Measurements from ENCODE around the gene LCORL.

The LCORL gene

DNA sequence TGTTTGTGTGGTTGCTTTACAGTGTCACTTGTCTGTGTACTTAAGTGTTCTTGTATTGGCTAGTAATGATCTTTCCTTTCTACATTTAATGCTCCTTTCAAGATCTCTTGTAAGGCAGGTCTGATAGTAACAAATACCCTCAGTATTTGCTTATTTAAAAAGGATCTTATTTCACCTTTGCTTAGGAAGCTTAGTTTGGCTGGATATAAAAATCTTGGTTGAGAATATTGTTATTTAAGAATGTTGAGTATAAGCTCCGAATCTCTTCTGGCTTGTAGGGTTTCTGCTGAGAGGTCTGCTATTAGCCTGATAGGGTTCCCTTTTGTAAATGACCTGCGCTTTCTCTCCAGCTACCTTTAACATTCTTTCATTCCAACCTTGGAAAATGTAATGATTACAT, 35.7 kb downstream of the LCORL start:
- TF ChIP-seq CTCF (IDR thresholded peaks at IDR 0.05) (no peak), ZFX (IDR thresholded peaks at IDR 0.05; ENCODE audit: borderline replicate concordance) (no peak)
- H3K27ac ChIP-seq: no peak overlapping the region

- no peak overlapping the region for H3K27ac ChIP-seq
- TF ChIP-seq CTCF (IDR thresholded peaks at IDR 0.05) (no peak), ZFX (IDR thresholded peaks at IDR 0.05; ENCODE audit: borderline replicate concordance) (no peak)
Observed at GRCh38 chr4:17981063-17981462, 40.5 kb downstream of the LCORL start.

DNA sequence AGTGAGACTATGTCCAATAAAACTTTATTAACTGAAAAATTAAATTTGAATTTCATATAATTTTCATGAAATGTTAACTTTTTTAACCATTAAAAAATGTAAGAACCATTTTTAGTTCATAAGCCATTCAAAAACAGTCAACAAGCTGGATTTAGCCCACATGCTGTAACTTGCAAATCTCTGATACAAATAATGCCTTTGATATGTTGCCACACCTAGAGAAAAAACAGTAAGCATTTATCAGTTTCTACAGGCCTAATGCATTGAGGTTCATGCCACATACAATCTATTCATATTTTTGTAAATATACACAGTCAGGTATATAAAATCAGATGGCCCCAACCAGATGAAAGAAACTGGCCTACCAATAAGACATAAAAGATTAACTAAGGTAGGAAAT, 52.8 kb downstream of the LCORL start:
- TF ChIP-seq ZFX (IDR thresholded peaks at IDR 0.05; ENCODE audit: borderline replicate concordance) (no peak), CTCF (IDR thresholded peaks at IDR 0.05) (no peak)
- no peak overlapping the region for H3K27ac ChIP-seq

DNA sequence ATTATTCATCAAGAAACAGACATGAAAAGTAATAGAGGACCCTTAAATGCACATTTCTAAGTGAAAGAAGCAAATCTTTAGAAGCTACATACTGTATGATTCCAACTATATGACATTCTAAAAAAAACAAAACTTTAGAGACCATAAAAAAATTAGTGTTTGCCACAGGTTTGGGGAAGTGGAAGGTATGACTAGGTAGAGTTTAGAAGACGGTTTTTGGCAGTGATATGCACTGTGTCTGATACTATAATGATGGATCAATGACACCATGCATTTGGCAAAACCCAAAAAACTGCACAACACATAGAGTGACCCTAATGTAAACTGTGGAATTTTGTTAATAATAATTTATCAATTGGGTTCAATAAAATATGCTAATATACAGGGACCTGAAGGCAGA, 54.5 kb downstream of the LCORL start:
- H3K27ac ChIP-seq: no peak overlapping the region
- no peak for TF ChIP-seq ZFX (IDR thresholded peaks at IDR 0.05; ENCODE audit: borderline replicate concordance)
- TF ChIP-seq CTCF (IDR thresholded peaks at IDR 0.05): no peak

DNA sequence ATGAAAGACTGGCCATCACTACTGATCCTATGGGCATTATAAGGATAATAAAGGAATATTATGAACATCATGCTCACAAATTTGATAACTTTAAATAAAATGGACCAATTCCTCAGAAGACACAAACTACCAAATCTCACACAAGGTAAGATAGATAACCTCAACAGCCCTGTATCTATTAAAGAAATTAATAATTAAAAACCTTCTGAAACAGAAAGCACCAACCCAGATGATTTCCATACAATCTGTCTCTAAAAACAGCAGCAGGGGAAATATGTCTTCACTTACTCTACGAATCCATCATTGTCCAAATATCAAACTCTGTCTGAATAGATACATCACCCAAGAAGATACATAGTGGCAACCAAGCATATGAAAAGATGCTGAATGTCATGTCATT, 55.2 kb downstream of the LCORL start:
- H3K27ac ChIP-seq: no peak overlapping the region
- TF ChIP-seq ZFX (IDR thresholded peaks at IDR 0.05; ENCODE audit: borderline replicate concordance) (no peak), CTCF (IDR thresholded peaks at IDR 0.05) (no peak)

DNA sequence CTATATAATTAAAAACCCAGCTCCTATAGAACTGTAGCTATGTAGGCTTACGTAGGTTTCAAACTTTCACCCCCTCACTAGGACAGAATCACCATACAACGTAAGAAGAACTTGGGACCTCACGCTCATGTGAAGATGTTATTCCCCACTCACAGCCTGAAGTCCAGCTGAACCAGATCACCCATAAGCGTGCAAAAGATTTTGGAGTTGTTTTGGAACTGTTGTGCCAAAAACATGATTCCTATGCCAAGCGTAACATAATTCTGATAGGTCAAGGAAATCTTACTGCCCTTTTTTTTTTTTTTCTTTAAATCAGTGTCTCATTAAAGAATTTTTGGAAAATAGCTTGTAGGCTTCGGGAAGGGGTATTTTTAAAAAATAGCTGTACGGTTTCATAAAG, 57.0 kb downstream of the LCORL start:
- TF ChIP-seq ZFX (IDR thresholded peaks at IDR 0.05; ENCODE audit: borderline replicate concordance) (no peak), CTCF (IDR thresholded peaks at IDR 0.05) (no peak)
- H3K27ac ChIP-seq: no peak overlapping the region

- TF ChIP-seq CTCF (IDR thresholded peaks at IDR 0.05) (no peak), ZFX (IDR thresholded peaks at IDR 0.05; ENCODE audit: borderline replicate concordance) (no peak)
Observed at GRCh38 chr4:17962171-17962570, 59.4 kb downstream of the LCORL start.

More at GRCh38 chr4:17962171-17962570, 59.4 kb downstream of the LCORL start:
- H3K27ac ChIP-seq: no peak overlapping the region

Measured in 22Rv1 (cell line).